SIG-M5 (cell line): ENCODE results near the gene ACADVL.

Experiments
- DNase-seq: peaks from one replicate; lab custom pipeline; 2025; lab: John Stamatoyannopoulos, UW

The ACADVL gene

GRCh38 chr17:7217113-7217987 is 2.4 kb upstream of the ACADVL start:
- no peak for DNase-seq

- DNase-seq: no peak
Measured at GRCh38 chr17:7218166-7218565, 1.6 kb upstream of the ACADVL start.

- no peak for DNase-seq
Measured at GRCh38 chr17:7218758-7219157, 980 bp upstream of the ACADVL start.

DNA sequence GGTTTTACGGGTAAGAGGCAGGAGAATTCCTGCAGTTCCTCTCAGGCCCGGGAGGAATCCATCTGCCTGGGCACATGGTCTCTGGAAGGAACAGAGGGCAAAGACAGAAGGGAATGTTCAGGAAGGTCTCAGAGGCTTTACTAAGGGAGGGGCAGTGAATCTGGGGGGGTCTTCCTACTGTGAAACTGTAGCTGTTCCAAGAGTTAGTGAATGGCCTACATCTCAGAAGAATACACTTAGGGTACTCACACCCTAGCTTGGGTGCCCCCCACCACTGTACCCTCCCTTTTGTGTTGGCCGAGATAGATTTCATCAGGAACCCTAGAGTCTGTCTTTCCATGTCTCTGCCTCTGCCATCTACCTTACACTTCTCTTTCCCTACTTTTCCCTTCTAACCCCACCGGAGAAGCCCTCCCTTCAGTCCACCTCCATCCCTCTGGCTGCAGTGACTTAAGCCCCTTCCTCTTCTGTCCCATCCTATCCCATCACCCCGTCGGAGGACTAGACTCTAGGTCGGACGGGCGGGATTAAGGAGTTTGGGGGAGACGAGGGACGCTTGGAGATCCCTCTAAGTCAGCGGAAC is 418 bp upstream of the ACADVL start:
- no peak for DNase-seq

GRCh38 chr17:7220593-7221277 is 997 bp downstream of the ACADVL start:
- DNase-seq: no peak

- no peak for DNase-seq
Measured at GRCh38 chr17:7221278-7222092, 1.7 kb downstream of the ACADVL start.

GRCh38 chr17:7222093-7222971 is 2.6 kb downstream of the ACADVL start:
- DNase-seq: no peak

- no peak for DNase-seq
Measured at GRCh38 chr17:7222972-7223292, 3.2 kb downstream of the ACADVL start.

DNA sequence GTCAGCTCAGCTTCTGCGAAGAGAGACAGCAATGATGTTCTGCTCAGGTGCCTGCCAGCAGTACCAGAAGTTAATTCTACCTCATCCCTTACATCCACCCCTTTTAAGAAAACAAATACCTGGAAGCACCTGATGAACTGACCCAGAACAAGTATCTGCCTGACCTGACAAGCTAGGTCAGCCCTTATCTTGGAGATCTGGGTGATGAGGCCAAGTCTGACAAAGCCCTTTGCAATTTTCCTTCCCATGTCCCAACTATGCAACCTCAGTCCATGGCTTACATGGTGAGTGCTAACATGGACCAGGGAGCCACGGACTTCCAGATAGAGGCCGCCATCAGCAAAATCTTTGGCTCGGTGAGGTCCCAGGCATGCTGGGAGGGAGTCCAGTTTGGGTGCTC is 3.6 kb downstream of the ACADVL start:
- DNase-seq: no peak

GRCh38 chr17:7224110-7224509 is 4.4 kb downstream of the ACADVL start:
- DNase-seq: no peak

DNA sequence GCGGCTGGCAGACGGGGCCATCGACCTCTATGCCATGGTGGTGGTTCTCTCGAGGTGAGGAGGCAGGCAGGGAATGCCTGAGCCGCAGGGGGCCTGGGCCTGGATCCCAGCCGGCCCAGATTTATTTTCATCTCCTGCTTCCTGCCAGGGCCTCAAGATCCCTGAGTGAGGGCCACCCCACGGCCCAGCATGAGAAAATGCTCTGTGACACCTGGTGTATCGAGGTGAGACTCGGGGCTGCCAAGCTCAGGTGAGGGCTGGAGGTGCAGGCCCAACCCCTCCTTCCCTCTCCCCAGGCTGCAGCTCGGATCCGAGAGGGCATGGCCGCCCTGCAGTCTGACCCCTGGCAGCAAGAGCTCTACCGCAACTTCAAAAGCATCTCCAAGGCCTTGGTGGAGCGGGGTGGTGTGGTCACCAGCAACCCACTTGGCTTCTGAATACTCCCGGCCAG is 4.9 kb downstream of the ACADVL start:
- DNase-seq: no peak

- DNase-seq: no peak
Measured at GRCh38 chr17:7225711-7226331, 6.1 kb downstream of the ACADVL start.

GRCh38 chr17:7226721-7227710 is 7.3 kb downstream of the ACADVL start:
- DNase-seq: no peak

- no peak for DNase-seq
Measured at GRCh38 chr17:7228920-7229319, 9.2 kb downstream of the ACADVL start.

- DNase-seq: no peak
Measured at GRCh38 chr17:7229504-7229903, 9.8 kb downstream of the ACADVL start.

DNA sequence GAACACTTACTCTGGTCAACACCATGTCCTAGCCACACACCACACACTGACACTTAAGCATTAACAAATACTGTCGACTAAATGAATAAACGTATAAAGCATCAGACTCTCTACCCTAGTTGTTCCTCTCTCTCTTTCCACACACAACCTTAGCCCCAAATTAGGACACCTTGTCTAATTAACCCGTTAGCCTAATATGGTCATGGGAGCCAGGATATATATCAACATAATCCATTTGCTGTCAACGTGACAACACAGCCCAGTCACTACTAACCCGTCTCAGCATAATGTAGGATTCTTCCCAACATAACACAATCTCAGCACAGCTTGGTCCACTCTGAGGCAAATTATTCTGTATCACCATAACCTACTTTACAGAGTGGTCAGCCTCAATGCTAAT is 12.4 kb downstream of the ACADVL start:
- DNase-seq: no peak

- DNase-seq: no peak
Measured at GRCh38 chr17:7233701-7234082, 14.0 kb downstream of the ACADVL start.

DNA sequence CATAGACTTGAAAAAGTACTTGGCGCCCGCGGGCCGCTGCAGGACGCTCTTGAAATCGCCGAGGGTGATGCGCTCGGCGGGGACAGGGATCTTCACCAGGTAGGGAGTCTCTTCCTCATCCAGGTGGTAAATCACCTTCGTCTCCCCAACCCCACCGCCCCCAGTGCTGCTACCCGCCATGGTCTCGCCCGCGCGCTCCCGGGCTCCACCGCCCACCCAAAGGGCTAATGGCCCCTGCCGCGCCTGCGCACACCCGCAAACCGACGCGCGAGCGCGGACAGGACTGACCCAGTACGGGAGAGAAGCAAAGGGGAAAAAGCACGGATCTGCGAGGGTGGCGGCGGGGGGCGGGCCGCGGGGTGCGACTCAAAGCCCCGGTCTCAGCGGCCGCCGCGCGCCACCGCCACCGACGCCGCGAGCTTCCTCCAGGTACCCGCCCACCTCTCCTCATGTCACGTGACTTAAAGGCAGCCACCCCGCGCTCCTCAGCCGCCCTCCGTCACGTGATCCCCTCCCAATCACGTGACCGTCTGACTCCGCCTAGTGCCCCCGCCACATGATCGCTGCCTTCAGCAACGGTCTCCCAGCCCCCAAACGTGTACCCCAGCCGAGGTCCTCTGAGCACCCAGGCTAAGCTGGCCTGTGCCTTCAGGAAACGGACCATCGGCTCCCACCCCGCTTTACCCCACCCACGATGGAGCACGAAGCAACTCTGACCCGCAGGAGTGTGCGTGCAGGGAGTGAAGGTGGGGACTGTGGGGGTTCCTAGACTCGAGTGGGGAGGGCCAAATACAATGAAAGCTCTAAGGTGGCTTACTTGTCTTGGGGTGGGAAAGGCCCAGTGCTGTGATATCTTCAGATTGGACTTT is 14.6 kb downstream of the ACADVL start, which contains the start of gene DVL2:
TSS of gene DVL2 (minus strand) at position 435 of the 869 bp plus-strand sequence. CDS start at position 180, 255 bp downstream.
- DNase-seq: peak; percentile 72
